HEK293 (cell line): ENCODE results near the gene POMC.
"Not testable (repeated sequence)": the region's sequence is repeated elsewhere in the genome, so short reads cannot be mapped to it uniquely, and the experiment has no call there.

ENCODE experiments used
- CTCF ChIA-PET: fragments of 350-600 bp; formaldehyde crosslinking; extraction: SDS; loops from one replicate; lab custom pipeline; 2021; ENCODE audit warnings: antibody characterized with exemption; lab: Yijun Ruan, JAX
- POLR2A ChIA-PET: fragments of 300-600 bp; formaldehyde crosslinking; extraction: SDS; loops from one replicate; lab custom pipeline; 2020; ENCODE audit warnings: antibody characterized with exemption, inconsistent platforms; lab: Yijun Ruan, JAX
- H3K27ac ChIP-seq: fragments of 200-500 bp; sonication (Bioruptor generic); 2 replicates; pipeline ENCODE4 v1.5.1; 2014; ENCODE audit warnings: low read depth, low read length, control low read depth, inconsistent platforms; ENCODE audit errors: extremely low read depth
- H3K36me3 ChIP-seq, 2 experiments: fragments of 200-500 bp in 1 of 2; sonication (Bioruptor generic) in 1 of 2; 1 replicate in 1 of 2; 2 replicates in 1 of 2; pipeline ENCODE4 v1.5.1; 2014 to 2017; ENCODE audit warnings: inconsistent platforms in 2 of 2, low read length in 2 of 2; ENCODE audit not compliant: control insufficient read depth in 2 of 2, insufficient read depth in 1 of 2
- H3K4me1 ChIP-seq: fragments of 200-500 bp; sonication (Bioruptor generic); 2 replicates; pipeline ENCODE4 v1.5.1; 2014; ENCODE audit warnings: mild to moderate bottlenecking, low read length, inconsistent platforms; ENCODE audit not compliant: control insufficient read depth, insufficient read depth
- H3K4me3 ChIP-seq: 2 replicates; pipeline ENCODE4 v1.5.1; 2011; ENCODE audit warnings: low read depth, mild to moderate bottlenecking, control low read depth, low read length, moderate library complexity
- H3K9me3 ChIP-seq: fragments of 200-500 bp; sonication (Bioruptor generic); 2 replicates; pipeline ENCODE4 v1.5.1; 2014; ENCODE audit warnings: low read depth, low read length, inconsistent platforms; ENCODE audit not compliant: control insufficient read depth, insufficient read depth
- BCL6B ChIP-seq: fragments of 450-650 bp; formaldehyde crosslinking; IDR thresholded peaks from 2 replicates; pipeline ENCODE4 v1.5.1; 2017; ENCODE audit warnings: missing biosample characterization, missing genetic modification characterization
- KLF10 ChIP-seq: fragments of 450-650 bp; IDR thresholded peaks from 2 replicates; pipeline ENCODE4 v1.5.1; 2018; ENCODE audit warnings: missing biosample characterization, mild to moderate bottlenecking, missing genetic modification characterization
- KLF9 ChIP-seq: fragments of 450-650 bp; formaldehyde crosslinking; IDR thresholded peaks from 2 replicates; pipeline ENCODE4 v1.5.1; 2016; ENCODE audit warnings: missing biosample characterization, missing genetic modification characterization, low read depth
- PRDM1 ChIP-seq: fragments of 450-650 bp; formaldehyde crosslinking; IDR thresholded peaks from 2 replicates; pipeline ENCODE4; 2016; ENCODE audit warnings: missing biosample characterization, missing genetic modification characterization
- PRDM6 ChIP-seq: fragments of 450-650 bp; formaldehyde crosslinking; IDR thresholded peaks from 2 replicates; pipeline ENCODE4 v1.5.1; 2017; ENCODE audit warnings: missing biosample characterization, missing genetic modification characterization
- ZBTB10 ChIP-seq: fragments of 450-650 bp; formaldehyde crosslinking; IDR thresholded peaks from 2 replicates; pipeline ENCODE4 v1.5.1; 2016; ENCODE audit warnings: missing biosample characterization, missing genetic modification characterization
- ZBTB11 ChIP-seq: fragments of 450-650 bp; formaldehyde crosslinking; conservative IDR thresholded peaks from 2 replicates; pipeline ENCODE4 v1.5.1; 2016; ENCODE audit warnings: low read depth, missing biosample characterization, missing genetic modification characterization
- ZBTB21 ChIP-seq: fragments of 450-650 bp; formaldehyde crosslinking; IDR thresholded peaks from 2 replicates; pipeline ENCODE4 v1.5.1; 2017; ENCODE audit warnings: missing biosample characterization, missing genetic modification characterization
- ZBTB26 ChIP-seq: fragments of 450-650 bp; formaldehyde crosslinking; optimal IDR thresholded peaks from 2 replicates; pipeline ENCODE3; 2016; ENCODE audit warnings: missing biosample characterization, mild to moderate bottlenecking, missing genetic modification characterization
- ZFP69B ChIP-seq: fragments of 450-650 bp; formaldehyde crosslinking; IDR thresholded peaks from 2 replicates; pipeline ENCODE4 v1.5.1; 2016; ENCODE audit warnings: missing biosample characterization, missing genetic modification characterization
- ZNF184 ChIP-seq: fragments of 450-650 bp; IDR thresholded peaks from 2 replicates; pipeline ENCODE4 v1.5.1; 2018; ENCODE audit warnings: missing biosample characterization, mild to moderate bottlenecking, missing genetic modification characterization
- ZNF2 ChIP-seq: fragments of 450-650 bp; formaldehyde crosslinking; IDR thresholded peaks from 2 replicates; pipeline ENCODE4 v1.5.1; 2016; ENCODE audit warnings: missing biosample characterization, missing genetic modification characterization
- ZNF23 ChIP-seq: fragments of 450-650 bp; formaldehyde crosslinking; IDR thresholded peaks from 2 replicates; pipeline ENCODE4 v1.5.1; 2016; ENCODE audit warnings: missing biosample characterization, missing genetic modification characterization, borderline replicate concordance
- ZNF24 ChIP-seq: fragments of 450-650 bp; formaldehyde crosslinking; IDR thresholded peaks from 2 replicates; pipeline ENCODE4 v1.5.1; 2016; ENCODE audit warnings: missing biosample characterization, missing genetic modification characterization
- ZNF623 ChIP-seq: fragments of 450-650 bp; formaldehyde crosslinking; IDR thresholded peaks from 2 replicates; pipeline ENCODE4 v1.5.1; 2016; ENCODE audit warnings: missing biosample characterization, missing genetic modification characterization
- ZNF664 ChIP-seq: fragments of 450-650 bp; formaldehyde crosslinking; IDR thresholded peaks from 2 replicates; pipeline ENCODE4 v1.5.1; 2016; ENCODE audit warnings: missing biosample characterization, missing genetic modification characterization
- ZNF776 ChIP-seq: fragments of 450-650 bp; formaldehyde crosslinking; IDR thresholded peaks from 2 replicates; pipeline ENCODE4 v1.5.0; 2017; ENCODE audit warnings: missing biosample characterization, missing genetic modification characterization, borderline replicate concordance
- ZSCAN18 ChIP-seq: fragments of 450-650 bp; formaldehyde crosslinking; IDR thresholded peaks from 2 replicates; pipeline ENCODE4 v1.5.1; 2016; ENCODE audit warnings: missing biosample characterization, missing genetic modification characterization

The POMC gene

GRCh38 chr2:25164561-25164960, 3.8 kb downstream of the POMC start:
- POLR2A ChIA-PET = no interaction called here
- TF ChIP-seq BCL6B (tag by site-specific recombination) = no peak
- TF ChIP-seq ZBTB11 (tag by site-specific recombination) = no peak
- TF ChIP-seq ZNF623 (tag by site-specific recombination) = no peak
- no peak for TF ChIP-seq ZNF24 (tag by site-specific recombination)
- no peak for TF ChIP-seq ZNF2 (tag by site-specific recombination)
- no peak for TF ChIP-seq ZBTB21
- TF ChIP-seq ZBTB26 = no peak
- no peak for TF ChIP-seq ZNF776 (tag by site-specific recombination)
- TF ChIP-seq PRDM1 = no peak
- no peak for TF ChIP-seq PRDM6
- TF ChIP-seq KLF10 (tag by site-specific recombination) = no peak
- no peak for TF ChIP-seq ZNF23 (tag by site-specific recombination)
- no peak for TF ChIP-seq KLF9
- no peak for TF ChIP-seq ZSCAN18
- no peak for TF ChIP-seq ZFP69B (tag by site-specific recombination)
- no peak for TF ChIP-seq ZNF664
- no peak for TF ChIP-seq ZNF184 (tag by site-specific recombination)
- TF ChIP-seq ZBTB10 (tag by site-specific recombination) = no peak
- TF ChIP-seq, all 188 proteins: peak for 0
- no peaks in the 10 kb centered on the region for H3K9me3 ChIP-seq
- CTCF ChIA-PET = interaction anchor here (0.6 to 2.6 kb wide), 4 partner anchors 25 to 221 kb away, joined by 3 to 26 read pairs (median 4); no protein-coding TSS in a partner anchor
- no peaks in the 10 kb centered on the region for H3K4me1 ChIP-seq
- H3K27ac ChIP-seq = no peak overlapping the region
- H3K4me3 ChIP-seq = no peak overlapping the region
- no peaks in the 10 kb centered on the region for H3K36me3 ChIP-seq

GRCh38 chr2:25162061-25162460, 6.3 kb downstream of the POMC start:
- CTCF ChIA-PET, H3K27ac ChIP-seq, H3K4me1 ChIP-seq, H3K9me3 ChIP-seq, H3K36me3 ChIP-seq, H3K4me3 ChIP-seq, POLR2A ChIA-PET: not testable (repeated sequence)
